Occipital lobe (tissue), 2 donors: Measurements from ENCODE around the gene NDUFC2. TPM values are rescaled to one million over a fixed set of nuclear protein-coding genes. Genes with fewer than 3 reads are reported as not detected.
"Not testable (repeated sequence)": the region's sequence is repeated elsewhere in the genome, so short reads cannot be mapped to it uniquely, and the experiment has no call there.

Source experiments
- DNase-seq: peaks from one replicate; lab custom pipeline; 2025; lab: John Stamatoyannopoulos, UW
- total RNA-seq: library from RNA; depleted of rRNA; stranded (reverse); fragments of >200 nt; gene quantifications from one replicate; pipeline ENCODE4 v1.2.3, GENCODE V29; 2014

Gene NDUFC2
- total RNA-seq, 1 donor from 2014 or later: 68.0 TPM

DNA sequence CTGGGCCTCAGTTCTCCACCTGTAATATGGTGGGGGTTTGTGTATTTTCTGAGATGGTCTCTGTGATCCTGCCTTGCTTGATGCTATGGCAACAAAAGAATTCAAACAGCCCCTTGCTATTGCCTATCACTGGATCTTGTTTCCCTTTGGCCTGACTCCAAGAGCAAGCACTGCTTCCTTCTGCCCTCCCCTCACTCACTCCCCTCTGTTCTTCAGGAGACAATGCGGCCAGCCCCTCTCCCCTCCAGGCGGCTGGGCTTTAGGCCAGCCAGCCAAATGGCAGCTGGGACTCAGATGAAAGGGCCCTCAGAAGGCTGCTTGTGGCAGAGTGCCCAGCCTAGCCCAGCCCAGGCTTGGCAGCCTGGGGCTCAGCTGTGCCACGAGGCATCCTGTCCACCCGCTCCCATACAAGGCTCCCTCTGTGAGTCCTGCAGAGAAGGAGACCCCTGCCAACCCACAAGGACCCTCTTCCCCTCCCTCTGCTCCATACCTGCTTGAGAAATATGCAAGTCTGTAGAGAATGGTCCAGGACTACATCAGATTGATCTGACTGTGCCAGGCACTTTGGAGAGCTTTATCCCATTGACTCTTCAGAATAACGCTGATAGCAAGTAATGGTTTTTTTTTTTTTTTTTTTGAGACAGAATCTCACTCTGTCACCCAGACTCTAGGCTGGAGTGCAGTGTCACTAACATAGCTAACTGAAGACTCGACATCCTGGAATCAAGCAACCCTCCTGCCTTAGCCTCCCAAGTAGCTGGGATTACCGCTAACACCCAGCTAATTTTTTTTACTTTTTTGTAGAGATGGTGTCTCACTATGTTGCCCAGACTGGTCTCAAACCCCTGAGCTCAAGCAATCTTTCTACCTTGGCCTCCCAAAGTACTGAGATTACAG is 49.0 kb downstream of the NDUFC2 start:
- DNase-seq: peak; percentile 80

DNA sequence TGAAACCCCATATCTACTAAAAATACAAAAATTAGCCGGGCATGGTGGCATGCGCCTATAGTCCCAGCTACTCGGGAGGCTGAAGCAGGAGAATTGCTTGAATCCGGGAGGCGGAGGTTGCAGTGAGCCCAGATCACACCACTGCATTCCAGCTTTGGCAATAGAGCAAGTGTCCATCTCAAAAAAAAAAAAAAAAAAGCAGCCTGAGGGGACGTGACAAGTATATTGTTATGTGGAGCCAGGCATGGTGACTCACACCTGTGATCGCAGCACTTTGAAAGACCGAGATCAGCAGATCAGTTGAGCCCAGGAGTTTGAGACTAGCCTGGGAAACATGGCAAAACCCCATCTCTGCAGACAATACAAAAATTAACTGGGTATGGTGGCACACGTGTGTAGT is 51.2 kb downstream of the NDUFC2 start:
- not testable (repeated sequence) for DNase-seq

DNA sequence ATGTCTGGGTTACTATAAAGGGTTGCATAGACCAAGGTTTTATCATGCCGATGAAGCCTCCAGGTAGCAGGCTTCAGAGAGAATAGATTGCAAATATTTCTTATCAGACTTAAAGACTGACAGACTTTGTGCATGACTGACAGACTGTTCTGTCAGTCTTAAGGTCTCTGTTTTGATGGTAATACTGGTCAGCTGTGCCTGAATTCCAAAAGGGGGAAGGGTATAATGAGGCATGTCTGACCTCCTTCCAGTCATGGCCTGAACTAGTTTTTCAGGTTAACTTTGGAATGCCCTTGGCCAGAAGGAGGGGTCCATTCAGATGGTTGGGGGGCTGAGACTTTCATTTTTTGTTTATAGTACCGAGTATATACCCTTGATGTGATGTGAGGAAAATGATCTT is 51.9 kb downstream of the NDUFC2 start:
- no peak for DNase-seq

DNA sequence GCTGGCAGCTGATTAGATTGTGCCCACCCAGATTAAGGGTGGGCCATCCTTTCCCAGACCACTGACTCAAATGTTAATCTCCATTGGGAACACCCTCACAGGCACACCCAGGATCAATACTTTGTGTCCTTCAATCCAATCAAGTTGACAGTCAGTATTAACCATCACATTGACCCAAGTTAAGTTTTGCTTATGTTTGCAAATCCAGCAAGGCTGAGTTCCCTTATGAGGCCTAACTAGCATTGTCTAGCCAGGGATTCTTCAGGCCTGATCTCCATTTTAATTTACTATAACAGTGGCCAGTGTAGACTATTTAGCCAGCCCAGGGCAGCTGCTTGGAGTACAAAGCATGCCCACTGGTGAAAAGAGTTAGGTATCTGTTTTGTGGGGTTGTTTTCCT is 54.3 kb downstream of the NDUFC2 start:
- DNase-seq: no peak

DNA sequence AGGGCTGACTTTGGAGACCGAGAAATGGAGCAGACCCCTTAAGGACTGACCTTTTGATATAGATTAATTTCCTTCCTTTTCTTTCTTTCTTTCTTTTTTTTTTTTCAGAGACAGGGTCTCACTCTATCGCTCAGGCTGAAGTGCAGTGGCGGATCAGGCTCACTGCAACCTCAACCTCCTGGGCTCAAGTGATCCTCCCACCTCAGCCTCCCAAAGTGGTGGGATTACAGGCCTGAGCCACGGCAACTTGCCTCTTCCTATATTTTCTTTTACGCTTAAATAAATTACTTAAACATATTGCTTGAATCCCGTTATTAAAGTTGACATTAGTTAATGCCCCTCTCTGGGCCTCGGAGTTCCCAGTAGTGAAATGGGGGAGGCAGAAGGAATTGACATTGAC is 56.2 kb downstream of the NDUFC2 start:
- DNase-seq: no peak

DNA sequence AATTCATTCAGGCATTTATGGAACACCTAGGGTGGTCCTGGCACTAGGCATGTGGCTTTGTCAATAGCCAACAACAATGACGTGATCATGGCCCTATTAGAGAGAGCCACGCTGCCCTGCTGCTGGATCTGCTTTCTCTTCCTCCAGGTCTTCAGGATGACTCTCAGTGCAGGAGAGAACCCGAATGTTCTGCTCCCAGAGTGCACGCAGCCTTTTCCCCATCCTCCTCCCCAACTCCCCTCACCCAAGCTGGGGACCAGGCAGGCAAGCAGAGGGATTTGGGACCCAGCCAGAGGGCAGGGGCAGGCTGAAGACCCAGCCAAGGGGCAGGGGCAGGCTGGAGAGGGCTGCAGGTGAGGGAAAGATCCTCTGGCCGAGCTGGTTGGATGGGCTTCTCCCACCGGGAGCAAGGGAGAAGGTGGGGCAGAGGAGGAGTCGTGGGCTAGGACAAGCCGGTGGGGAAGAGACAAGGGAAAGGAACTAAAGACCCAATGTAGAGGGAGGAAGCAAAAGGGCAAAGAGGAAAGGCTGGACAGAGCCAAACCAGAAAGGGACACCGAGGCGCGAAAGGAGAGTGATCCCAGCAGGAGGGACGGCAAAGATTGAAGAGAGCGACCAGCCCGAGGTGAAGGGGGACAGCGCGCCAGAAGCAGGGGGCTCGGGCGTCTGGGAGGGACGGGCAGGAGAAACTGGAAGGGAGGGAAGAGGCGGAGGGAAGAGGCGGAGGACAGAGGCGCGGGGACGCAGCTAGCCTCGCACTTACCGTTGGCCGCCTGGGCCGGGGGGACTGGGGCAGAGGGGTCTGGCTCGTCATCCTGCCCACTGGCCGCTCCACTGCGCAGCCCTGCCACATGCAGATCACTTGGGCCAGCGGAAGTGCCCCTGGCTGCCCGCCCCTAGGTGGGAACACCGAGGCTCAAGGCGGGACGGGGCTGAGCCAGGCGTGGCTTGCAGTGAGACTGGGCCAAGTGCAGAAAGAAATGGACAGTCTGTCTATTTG is 57.0 kb downstream of the NDUFC2 start, which contains the start of gene KCTD14:
TSS of gene KCTD14 (minus strand) at position 880 of the 1,000 bp plus-strand sequence. CDS start at position 853, 27 bp downstream.
- no peak for DNase-seq

DNA sequence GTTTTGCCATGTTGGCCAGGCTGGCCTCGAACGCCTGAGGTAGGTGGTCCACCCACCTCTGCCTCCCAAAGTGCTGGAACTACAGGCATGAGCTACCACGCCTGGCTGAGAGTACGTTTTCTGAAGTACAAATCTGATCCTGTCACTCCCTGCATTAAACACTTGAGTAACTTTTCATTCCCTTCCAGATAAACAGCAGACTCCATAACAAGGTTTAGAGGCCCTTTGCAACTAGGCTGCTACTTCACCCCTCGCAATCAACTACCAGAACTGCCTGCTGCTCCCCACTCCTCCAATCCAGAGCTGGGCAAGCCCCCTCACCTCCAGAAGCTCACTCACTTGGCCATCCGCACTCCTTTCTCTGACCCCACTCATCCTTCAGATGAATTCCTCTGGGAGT is 58.1 kb downstream of the NDUFC2 start:
- no peak for DNase-seq

DNA sequence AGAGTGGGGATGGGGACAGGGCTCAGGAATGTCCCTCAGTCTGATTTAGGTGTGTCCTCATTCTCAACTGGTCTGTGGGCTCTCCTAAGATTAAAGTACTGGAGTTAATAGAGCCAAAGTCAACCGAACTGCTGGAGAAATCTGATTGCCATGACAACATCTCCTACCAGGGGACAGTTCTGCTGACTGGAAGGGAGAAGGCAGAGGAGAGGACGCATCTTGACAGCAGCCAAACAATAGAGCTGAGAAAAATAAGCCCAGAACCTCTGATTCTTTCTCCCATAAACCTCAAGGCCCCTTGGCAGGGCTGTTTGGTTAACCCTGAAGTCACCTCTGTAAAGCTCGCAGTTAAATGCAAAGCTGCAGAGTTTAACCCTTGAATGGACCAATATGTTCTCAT is 59.4 kb downstream of the NDUFC2 start:
- DNase-seq: no peak

DNA sequence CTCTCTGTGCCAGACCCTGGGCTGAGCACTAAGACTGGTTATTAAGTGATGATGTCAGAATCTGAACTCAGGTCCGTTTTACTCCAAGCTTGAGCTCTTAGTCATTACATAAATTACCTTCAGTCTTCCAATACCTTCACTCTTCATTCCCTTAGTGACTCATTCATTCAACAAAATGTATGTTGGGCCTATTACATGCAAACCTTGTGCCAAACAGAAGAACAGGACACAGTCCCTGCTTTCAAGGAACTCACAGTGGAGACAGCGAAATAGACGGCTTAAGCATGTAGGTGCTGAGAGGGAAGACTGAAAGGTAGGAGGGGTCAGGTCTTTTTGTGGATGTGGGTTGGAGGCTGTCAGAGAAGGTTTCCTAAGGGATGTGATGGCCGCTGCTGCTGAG is 59.9 kb downstream of the NDUFC2 start:
- DNase-seq: no peak

Other genes starting within 250 kb of the NDUFC2 start
- 50.8 TPM for gene INTS4, start 85.2 kb downstream of the NDUFC2 start, total RNA-seq
- gene KCTD14, start 56.6 kb downstream of the NDUFC2 start, total RNA-seq: 0.78 TPM
- gene THRSP, start 16.0 kb downstream of the NDUFC2 start, total RNA-seq: not detected
- gene ALG8, start 59.8 kb upstream of the NDUFC2 start, total RNA-seq: 55.2 TPM
- gene KCTD21, start 108.8 kb upstream of the NDUFC2 start, total RNA-seq: 6.4 TPM
- 10.8 TPM for gene USP35, start 109.1 kb upstream of the NDUFC2 start, total RNA-seq